H1 (cell line): ENCODE data around the gene PARD3. TPM values are rescaled to one million over a fixed set of nuclear protein-coding genes. Genes with fewer than 3 reads are reported as not detected.
"Not testable (repeated sequence)": the region's sequence is repeated elsewhere in the genome, so short reads cannot be mapped to it uniquely, and the experiment has no call there.

Source experiments
- CTCF ChIA-PET: fragments of 300-600 bp; sonication (Branson Sonifier 250); formaldehyde crosslinking; loops from one replicate; lab custom pipeline; 2021; ENCODE audit not compliant: partially characterized antibody; lab: Charles Lee
- POLR2A ChIA-PET: fragments of 300-600 bp; sonication (Branson Sonifier 250); formaldehyde crosslinking; loops from one replicate; lab custom pipeline; 2021; ENCODE audit warnings: inconsistent platforms; ENCODE audit not compliant: partially characterized antibody; lab: Charles Lee
- DNase-seq, 2 experiments: peaks; one replicate each; pipeline versions ENCODE4 v3.0.0 to v3.0.0-alpha.2; 2010 to 2022; ENCODE audit warnings: low spot score in 2 of 2, low read depth in 1 of 2, mixed read lengths in 1 of 2
- FAIRE-seq: peaks from 2 replicates; lab custom pipeline; 2011; peaks lifted over from hg19 to GRCh38; lab: Jason Lieb, UNC
- H2AFZ ChIP-seq: 2 replicates; pipeline ENCODE4 v1.8.1; 2012; ENCODE audit warnings: low read length, inconsistent platforms
- H2AK5ac ChIP-seq: 2 replicates; pipeline ENCODE4 v1.6.1; 2013; ENCODE audit warnings: low read depth, low read length
- H2BK120ac ChIP-seq: replicated peaks from 2 replicates; pipeline ENCODE3; 2013; ENCODE audit warnings: low read depth, low read length, inconsistent platforms
- H2BK12ac ChIP-seq: 2 replicates; pipeline ENCODE4 v1.6.1; 2013; ENCODE audit warnings: low read depth, low read length
- H2BK15ac ChIP-seq: 2 replicates; pipeline ENCODE4 v1.6.1; 2013; ENCODE audit warnings: low read length
- H2BK20ac ChIP-seq: 2 replicates; pipeline ENCODE4 v1.6.1; 2013; ENCODE audit warnings: low read length
- H2BK5ac ChIP-seq: 2 replicates; pipeline ENCODE4 v1.6.1; 2013; ENCODE audit warnings: low read depth, low read length
- H3K14ac ChIP-seq: 2 replicates; pipeline ENCODE4 v1.6.1; 2013; ENCODE audit warnings: inconsistent platforms; ENCODE audit not compliant: insufficient read length
- H3K18ac ChIP-seq: 2 replicates; pipeline ENCODE4 v1.6.1; 2013; ENCODE audit warnings: low read length; ENCODE audit errors: extremely low read depth
- H3K23ac ChIP-seq: 2 replicates; pipeline ENCODE4 v1.6.1; 2013; ENCODE audit warnings: inconsistent platforms; ENCODE audit not compliant: insufficient read length
- H3K23me2 ChIP-seq: 2 replicates; pipeline ENCODE4 v1.6.1; 2013; ENCODE audit warnings: low read depth, low read length
- H3K27ac ChIP-seq: 2 replicates; pipeline ENCODE4 v1.6.1; 2011; ENCODE audit warnings: low read depth, low read length, inconsistent platforms
- H3K27me3 ChIP-seq, 4 experiments: replicated peaks in 1 of 4; 1 replicate in 1 of 4; 2 replicates in 3 of 4; pipeline versions ENCODE4 v1.6.1 to v1.8.1; 2011 to 2013; ENCODE audit warnings: low read length in 3 of 4, mild to moderate bottlenecking in 3 of 4, inconsistent platforms in 2 of 4, mixed read lengths in 2 of 4, moderate library complexity in 1 of 4; ENCODE audit not compliant: control insufficient read depth in 3 of 4, insufficient read depth in 3 of 4; ENCODE audit errors: extremely low read depth in 1 of 4
- H3K36me3 ChIP-seq, 4 experiments: 2 replicates each; pipeline versions ENCODE4 v1.6.1 to v1.8.1; 2011 to 2013; ENCODE audit warnings: mild to moderate bottlenecking in 4 of 4, low read length in 3 of 4, moderate library complexity in 2 of 4, control low read depth in 1 of 4, inconsistent platforms in 1 of 4; ENCODE audit not compliant: insufficient read depth in 4 of 4, control insufficient read depth in 2 of 4
- H3K4ac ChIP-seq: replicated peaks from 2 replicates; pipeline ENCODE3; 2013; ENCODE audit warnings: low read length, low read depth, mixed read lengths, inconsistent platforms; ENCODE audit not compliant: insufficient read length
- H3K4me1 ChIP-seq, 4 experiments: replicated peaks in 1 of 4; 1 replicate in 1 of 4; 2 replicates in 3 of 4; pipeline versions ENCODE4 v1.6.1 to v1.8.1; 2011 to 2013; ENCODE audit warnings: low read length in 3 of 4, inconsistent platforms in 2 of 4, mixed read lengths in 1 of 4; ENCODE audit not compliant: insufficient read depth in 4 of 4, control insufficient read depth in 3 of 4
- H3K4me2 ChIP-seq, 2 experiments: 2 replicates each; pipeline versions ENCODE4 v1.6.1 to v1.8.1; 2011 to 2013; ENCODE audit warnings: low read depth in 2 of 2, low read length in 2 of 2, control low read depth in 1 of 2, inconsistent platforms in 1 of 2, mild to moderate bottlenecking in 1 of 2; ENCODE audit not compliant: insufficient read depth in 1 of 2
- H3K4me3 ChIP-seq, 4 experiments: fragments of 200-600, 300-600 bp in 1 of 4; sonication (generic), shearing (Covaris generic), sonication (Bioruptor Twin) in 1 of 4; 2 replicates each; pipeline versions ENCODE4 v1.5.1 to v1.8.1; 2011 to 2016; ENCODE audit warnings: low read length in 4 of 4, low read depth in 3 of 4, control low read depth in 2 of 4, inconsistent platforms in 2 of 4, mild to moderate bottlenecking in 2 of 4, mixed read lengths in 1 of 4, moderate library complexity in 1 of 4; ENCODE audit not compliant: insufficient read depth in 2 of 4; ENCODE audit errors: extremely low read depth in 1 of 4
- H3K56ac ChIP-seq: replicated peaks from 2 replicates; pipeline ENCODE3; 2013; ENCODE audit warnings: low read depth, mild to moderate bottlenecking, mixed read lengths, low read length, inconsistent platforms; ENCODE audit not compliant: insufficient read length
- H3K79me1 ChIP-seq: 2 replicates; pipeline ENCODE4 v1.6.1; 2013; ENCODE audit warnings: low read depth, low read length, control low read depth
- H3K79me2 ChIP-seq, 2 experiments: 2 replicates each; pipeline versions ENCODE4 v1.6.1 to v1.8.1; 2012 to 2013; ENCODE audit warnings: low read length in 2 of 2, mild to moderate bottlenecking in 2 of 2, inconsistent platforms in 1 of 2; ENCODE audit not compliant: insufficient read depth in 2 of 2, control insufficient read depth in 1 of 2
- H3K9ac ChIP-seq, 4 experiments: replicated peaks in 1 of 4; 1 replicate in 1 of 4; 2 replicates in 3 of 4; pipeline versions ENCODE4 v1.6.1 to v1.8.1; 2011 to 2013; ENCODE audit warnings: low read depth in 3 of 4, low read length in 3 of 4, control low read depth in 2 of 4, mild to moderate bottlenecking in 2 of 4, moderate library complexity in 2 of 4, inconsistent platforms in 1 of 4; ENCODE audit errors: extremely low read depth in 1 of 4
- H3K9me3 ChIP-seq, 2 experiments: 2 replicates each; pipeline versions ENCODE4 v1.6.1 to v1.8.1; 2012 to 2013; ENCODE audit warnings: mild to moderate bottlenecking in 2 of 2, moderate library complexity in 2 of 2, control low read depth in 1 of 2, inconsistent platforms in 1 of 2, low read depth in 1 of 2, low read length in 1 of 2, mixed read lengths in 1 of 2; ENCODE audit not compliant: insufficient read depth in 2 of 2
- H4K20me1 ChIP-seq, 2 experiments: replicated peaks in 1 of 2; 2 replicates each; pipeline versions ENCODE3 to v1.8.1; 2011 to 2013; ENCODE audit warnings: inconsistent platforms in 2 of 2, low read length in 2 of 2, mild to moderate bottlenecking in 1 of 2; ENCODE audit not compliant: insufficient read depth in 2 of 2, control insufficient read depth in 1 of 2
- H4K5ac ChIP-seq: 2 replicates; pipeline ENCODE4 v1.6.1; 2013; ENCODE audit warnings: low read length, low read depth, mixed read lengths, inconsistent platforms; ENCODE audit not compliant: insufficient read length
- H4K8ac ChIP-seq: 2 replicates; pipeline ENCODE4 v1.8.0; 2013; ENCODE audit warnings: mild to moderate bottlenecking, moderate library complexity, low read length, inconsistent platforms; ENCODE audit not compliant: insufficient read depth; ENCODE audit errors: extremely low read depth
- H4K91ac ChIP-seq: replicated peaks from 2 replicates; pipeline ENCODE3; 2013; ENCODE audit warnings: low read length, mixed read lengths, inconsistent platforms; ENCODE audit not compliant: insufficient read length
- EP300 ChIP-seq, 2 experiments: IDR thresholded peaks; 1 replicate in 1 of 2; 2 replicates in 1 of 2; pipeline ENCODE4 v1.6.1; 2011 to 2012; ENCODE audit warnings: low read depth in 2 of 2, low read length in 2 of 2, mild to moderate bottlenecking in 2 of 2, borderline replicate concordance in 1 of 2, inconsistent platforms in 1 of 2, moderate library complexity in 1 of 2
- WGBS, 2 experiments: shearing (Covaris generic) in 1 of 2; methylation state at CpG; one replicate each; pipeline versions ENCODE4 v1.1.6 to v1.1.7; 2013 to 2015; ENCODE audit warnings: low lambda C conversion rate in 2 of 2, mixed read lengths in 2 of 2, inconsistent platforms in 1 of 2, low coverage in 1 of 2, missing lambda C conversion rate in 1 of 2; ENCODE audit not compliant: insufficient replicate concordance in 2 of 2, insufficient coverage in 1 of 2, insufficient read length in 1 of 2; ENCODE audit errors: extremely low coverage in 1 of 2, missing lambda C conversion rate in 1 of 2; 5-methylcytosine and 5-hydroxymethylcytosine counted together
- polyA plus RNA-seq, 7 experiments: library from polyadenylated mRNA; depleted of rRNA in 3 of 7; stranded (reverse) in 5 of 7; unstranded in 2 of 7; fragments of >200 nt in 5 of 7; fragments of 200-250 nt in 2 of 7; gene quantifications; 1 replicate in 5 of 7; 2 replicates in 1 of 7; 4 replicates in 1 of 7; pipeline versions ENCODE4 v1.2.1 to v1.2.3, GENCODE V29; 2011 to 2013; ENCODE audit warnings: missing spikeins in 2 of 7, mixed read lengths in 2 of 7
- total RNA-seq: library from RNA; stranded (reverse); fragmentation: NEBNext Ultra II Directional; extraction: Animal tissue kit (Norgen Biotek cat#: 25700); gene quantifications from 2 replicates; pipeline ENCODE4 v1.2.1, GENCODE V29; 2021

PARD3 gene
- total and polyA plus RNA-seq, 2 of the 8 experiments (the other 6 are each of a cell fraction or from before 2014, with no cell fraction given), result 19.7 to 49.1 TPM

- TF ChIP-seq EP300 (IDR thresholded peaks at IDR 0.05; ENCODE audit: borderline replicate concordance in 1 of 2, low read depth in 2 of 2, low read length in 2 of 2), result peak in 1 of 2 experiments; percentile 88; a peak in 2 of 3 replicates
Observed at GRCh38 chr10:34427158-34427910, 387.8 kb downstream of the PARD3 start (continued).

GRCh38 chr10:34426538-34427157 lies 388.4 kb downstream of the PARD3 start:
- H4K20me1 ChIP-seq, H3K14ac ChIP-seq, H3K27me3 ChIP-seq, H3K56ac ChIP-seq, H3K27ac ChIP-seq, H2BK20ac ChIP-seq, H2AK5ac ChIP-seq, H3K9ac ChIP-seq, H2BK120ac ChIP-seq, H4K5ac ChIP-seq, DNase-seq, H3K18ac ChIP-seq, H3K36me3 ChIP-seq, H2BK12ac ChIP-seq, H2BK15ac ChIP-seq, CTCF ChIA-PET, POLR2A ChIA-PET, FAIRE-seq, H3K9me3 ChIP-seq, H3K4ac ChIP-seq, H2BK5ac ChIP-seq, H4K91ac ChIP-seq, H3K79me1 ChIP-seq, H3K23ac ChIP-seq, H3K23me2 ChIP-seq, H4K8ac ChIP-seq, H2AFZ ChIP-seq: not testable (repeated sequence)
- Histone ChIP-seq H3K4me2 (peak overlapping the region; percentile 57 to 75), H3K79me2 (peaks cover 0 to 23% of the 10 kb centered on the region in 2 experiments; a peak in 2 of 4 replicates), H3K4me3 (peak overlapping the region in 1 of 4 experiments; percentile 48; a peak in 2 of 8 replicates), H3K4me1 (peaks cover 1 to 15% (median 8%) of the 10 kb centered on the region in 4 experiments; a peak in 5 of 7 replicates)
- 47% methylated on average over 7 of the region's 7 CpGs; no CpG with 5 or more reads in 1 of the 2 experiments for WGBS, 2 experiments
